HEK293 (cell line): Measurements from ENCODE around the gene TTC23.

ENCODE experiments used
- AEBP2 ChIP-seq: fragments of 450-650 bp; formaldehyde crosslinking; IDR thresholded peaks from 2 replicates; pipeline ENCODE4 v1.5.1; 2016; ENCODE audit warnings: missing biosample characterization, missing genetic modification characterization, borderline replicate concordance
- CTCF ChIP-seq: fragments of 450-650 bp; formaldehyde crosslinking; IDR thresholded peaks from 2 replicates; pipeline ENCODE4 v1.5.1; 2016; ENCODE audit warnings: missing biosample characterization, missing genetic modification characterization
- ELK4 ChIP-seq: IDR thresholded peaks from 2 replicates; pipeline ENCODE4 v1.6.1; 2011; ENCODE audit warnings: mild to moderate bottlenecking, low read depth, low read length, borderline replicate concordance
- PRDM4 ChIP-seq: fragments of 450-650 bp; formaldehyde crosslinking; IDR thresholded peaks from 2 replicates; pipeline ENCODE4 v1.5.1; 2017; ENCODE audit warnings: missing biosample characterization, missing genetic modification characterization
- SETDB1 ChIP-seq: IDR thresholded peaks from one replicate; pipeline ENCODE4 v1.6.1; 2017; ENCODE audit warnings: mild to moderate bottlenecking, low read length, moderate library complexity, mixed read lengths; ENCODE audit not compliant: insufficient read length
- ZBTB6 ChIP-seq: fragments of 450-650 bp; formaldehyde crosslinking; IDR thresholded peaks from 2 replicates; pipeline ENCODE4 v1.5.1; 2017; ENCODE audit warnings: missing biosample characterization, missing genetic modification characterization
- ZFP37 ChIP-seq: fragments of 450-650 bp; formaldehyde crosslinking; IDR thresholded peaks from 2 replicates; pipeline ENCODE4 v1.5.1; 2016; ENCODE audit warnings: missing biosample characterization, missing genetic modification characterization
- ZNF10 ChIP-seq: fragments of 450-650 bp; formaldehyde crosslinking; IDR thresholded peaks from 2 replicates; pipeline ENCODE4 v1.5.1; 2017; ENCODE audit warnings: missing biosample characterization, missing genetic modification characterization

GRCh38 chr15:99238849-99239248 is 10.5 kb downstream of the TTC23 start:
- TF ChIP-seq PRDM4 (tag by site-specific recombination) = no peak
- no peak for TF ChIP-seq CTCF (tag by site-specific recombination)
- no peak for TF ChIP-seq AEBP2 (tag by site-specific recombination)
- TF ChIP-seq ZBTB6 (tag by site-specific recombination) = no peak
- no peak for TF ChIP-seq SETDB1
- TF ChIP-seq ZFP37 (tag by site-specific recombination) = no peak
- no peak for TF ChIP-seq ELK4
- no peak for TF ChIP-seq ZNF10 (tag by site-specific recombination)
